DOHH2 (cell line): ENCODE measurements around the gene MACF1.
"Not testable (repeated sequence)": the region's sequence is repeated elsewhere in the genome, so short reads cannot be mapped to it uniquely, and the experiment has no call there.

Experiments
- CTCF ChIP-seq: fragments of 200-600 bp; sonication (generic); IDR thresholded peaks from one replicate; pipeline ENCODE4 v1.5.1; 2014; ENCODE audit warnings: antibody characterized with exemption, mild to moderate bottlenecking, low read depth, low read length; ENCODE audit not compliant: poor library complexity, severe bottlenecking
- EZH2phosphoT487 ChIP-seq: fragments of 200-600 bp; sonication (generic); IDR thresholded peaks from 2 replicates; pipeline ENCODE4 v1.6.1; 2017; ENCODE audit warnings: borderline replicate concordance, mild to moderate bottlenecking, antibody characterized with exemption, low read length, moderate library complexity, mixed read lengths

- not testable (repeated sequence) for TF ChIP-seq CTCF, EZH2phosphoT487
These were observed 307.0 kb downstream of the MACF1 start for GRCh38 chr1:39511477-39511876.
